Measurements from ENCODE around the gene TRIOBP. TPM values are rescaled to one million over a fixed set of nuclear protein-coding genes. Genes with fewer than 3 reads are reported as not detected.

Gene TRIOBP
- total RNA-seq, 3 donors from 2014 or later (not counting 1 experiment from before 2014, with no cell fraction given) = 25.1 to 38.5 (median 25.8) TPM

- Mint-ChIP-seq H3K4me1 (peaks cover 15 to 50% of the 10 kb centered on the region in 2 donors), H3K27ac (peak overlapping the region in 1 of 2 donors; percentile 73), H3K36me3 (no peaks in the 10 kb centered on the region), H3K4me3 (peak overlapping the region; percentile 61), H3K9me3 (no peaks in the 10 kb centered on the region), H3K27me3 (ENCODE audit: low read depth in 2 of 2) (peaks cover 38 to 45% of the 10 kb centered on the region in 2 donors)
- TF ChIP-seq, protein P1, sequence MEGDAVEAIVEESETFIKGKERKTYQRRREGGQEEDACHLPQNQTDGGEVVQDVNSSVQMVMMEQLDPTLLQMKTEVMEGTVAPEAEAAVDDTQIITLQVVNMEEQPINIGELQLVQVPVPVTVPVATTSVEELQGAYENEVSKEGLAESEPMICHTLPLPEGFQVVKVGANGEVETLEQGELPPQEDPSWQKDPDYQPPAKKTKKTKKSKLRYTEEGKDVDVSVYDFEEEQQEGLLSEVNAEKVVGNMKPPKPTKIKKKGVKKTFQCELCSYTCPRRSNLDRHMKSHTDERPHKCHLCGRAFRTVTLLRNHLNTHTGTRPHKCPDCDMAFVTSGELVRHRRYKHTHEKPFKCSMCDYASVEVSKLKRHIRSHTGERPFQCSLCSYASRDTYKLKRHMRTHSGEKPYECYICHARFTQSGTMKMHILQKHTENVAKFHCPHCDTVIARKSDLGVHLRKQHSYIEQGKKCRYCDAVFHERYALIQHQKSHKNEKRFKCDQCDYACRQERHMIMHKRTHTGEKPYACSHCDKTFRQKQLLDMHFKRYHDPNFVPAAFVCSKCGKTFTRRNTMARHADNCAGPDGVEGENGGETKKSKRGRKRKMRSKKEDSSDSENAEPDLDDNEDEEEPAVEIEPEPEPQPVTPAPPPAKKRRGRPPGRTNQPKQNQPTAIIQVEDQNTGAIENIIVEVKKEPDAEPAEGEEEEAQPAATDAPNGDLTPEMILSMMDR (IDR thresholded peaks at IDR 0.05) = no peak
- no peaks in the 10 kb centered on the region for H3K9me3 ChIP-seq (ENCODE audit: control insufficient read depth, insufficient read depth, low read length)
- no peak for ATAC-seq
- peak in 1 of 2 donors; percentile 9 for DNase-seq
- no peak overlapping the region for H3K4me3 ChIP-seq (ENCODE audit: low read length)
- intact Hi-C loops (cut with micrococcal nuclease) = no loop called here
- H3K27me3 ChIP-seq (ENCODE audit: control insufficient read depth, insufficient read depth, low read length) = peaks cover 57% of the 10 kb centered on the region
- no peaks in the 10 kb centered on the region for H3K36me3 ChIP-seq (ENCODE audit: control insufficient read depth, insufficient read depth, low read length)
- H3K27ac ChIP-seq (ENCODE audit: low read length) = no peak overlapping the region
- 79% methylated on average over 33 of the region's 34 CpGs for WGBS (ENCODE audit: insufficient coverage)
- peaks cover 56% of the 10 kb centered on the region for H3K4me1 ChIP-seq (ENCODE audit: control insufficient read depth, insufficient read depth, low read length)
These were observed 106.9 kb downstream of the TRIOBP start for GRCh38 chr22:37803639-37804351.

- Histone ChIP-seq H3K9me3 (ENCODE audit: control insufficient read depth, insufficient read depth, low read length) (no peaks in the 10 kb centered on the region), H3K27ac (ENCODE audit: low read length) (no peak overlapping the region), H3K36me3 (ENCODE audit: control insufficient read depth, insufficient read depth, low read length) (no peaks in the 10 kb centered on the region), H3K4me3 (ENCODE audit: low read length) (no peak overlapping the region), H3K4me1 (ENCODE audit: control insufficient read depth, insufficient read depth, low read length) (peaks cover 56% of the 10 kb centered on the region), H3K27me3 (ENCODE audit: control insufficient read depth, insufficient read depth, low read length) (peaks cover 63% of the 10 kb centered on the region)
- no peak for DNase-seq
- peak overlapping the region; percentile 61 for H3K4me3 Mint-ChIP-seq
- no peak for ATAC-seq
- H3K27ac Mint-ChIP-seq = peak overlapping the region in 1 of 2 donors; percentile 73
- peaks cover 38 to 45% of the 10 kb centered on the region in 2 donors for H3K27me3 Mint-ChIP-seq (ENCODE audit: low read depth in 2 of 2)
- intact Hi-C loops (cut with micrococcal nuclease) = no loop called here
- WGBS (ENCODE audit: insufficient coverage) = 4% methylated on average over 29 of the region's 29 CpGs
- TF ChIP-seq, protein P1 (IDR thresholded peaks at IDR 0.05) = no peak
- no peaks in the 10 kb centered on the region for H3K9me3 Mint-ChIP-seq
- H3K36me3 Mint-ChIP-seq = no peaks in the 10 kb centered on the region
- peaks cover 15 to 50% of the 10 kb centered on the region in 2 donors for H3K4me1 Mint-ChIP-seq
These were observed 107.6 kb downstream of the TRIOBP start for GRCh38 chr22:37804352-37804880.

- TF ChIP-seq, protein P1 (IDR thresholded peaks at IDR 0.05) = no peak
- DNase-seq = peak; percentile 60 to 74
- no peaks in the 10 kb centered on the region for H3K9me3 ChIP-seq (ENCODE audit: control insufficient read depth, insufficient read depth, low read length)
- Mint-ChIP-seq H3K4me3 (peak overlapping the region; percentile 74), H3K4me1 (peaks cover 15 to 50% of the 10 kb centered on the region in 2 donors), H3K27me3 (ENCODE audit: low read depth in 2 of 2) (peaks cover 38 to 44% of the 10 kb centered on the region in 2 donors), H3K27ac (peak overlapping the region in 1 of 2 donors; percentile 73), H3K9me3 (no peaks in the 10 kb centered on the region), H3K36me3 (no peaks in the 10 kb centered on the region)
- intact Hi-C loops (cut with micrococcal nuclease) = loop anchor here (5.0 kb wide), 1 partner anchor 37 kb away; the partner anchor contains the start of gene ANKRD54
- H3K27me3 ChIP-seq (ENCODE audit: control insufficient read depth, insufficient read depth, low read length) = peaks cover 67% of the 10 kb centered on the region
- no peak overlapping the region for H3K27ac ChIP-seq (ENCODE audit: low read length)
- H3K36me3 ChIP-seq (ENCODE audit: control insufficient read depth, insufficient read depth, low read length) = no peaks in the 10 kb centered on the region
- 4% methylated on average over 87 of the region's 87 CpGs for whole genome bisulfite sequencing (ENCODE audit: insufficient coverage)
- peaks cover 56% of the 10 kb centered on the region for H3K4me1 ChIP-seq (ENCODE audit: control insufficient read depth, insufficient read depth, low read length)
- H3K4me3 ChIP-seq (ENCODE audit: low read length) = peak overlapping the region; percentile 33
- peak; percentile 25 to 31 (median 30) for ATAC-seq
These were observed 108.3 kb downstream of the TRIOBP start for GRCh38 chr22:37804881-37805809.

All from natural killer cell (primary cell).